ENCODE measurements around the gene TRPM3. TPM values are rescaled to one million over a fixed set of nuclear protein-coding genes. Genes with fewer than 3 reads are reported as not detected.

TRPM3 gene
- total and polyA plus RNA-seq, 2 of the 8 experiments (the other 6 are each of a cell fraction or from before 2014, with no cell fraction given), result 2.4 to 10.9 TPM

- no peak overlapping the region for H2BK15ac ChIP-seq (ENCODE audit: low read length)
- 42% methylated on average over 2 of the region's 2 CpGs; no CpG with 5 or more reads in 1 of the 2 experiments for WGBS, 2 experiments (ENCODE audit: extremely low coverage in 1 of 2, insufficient coverage in 1 of 2, insufficient read length in 1 of 2, insufficient replicate concordance in 2 of 2, low coverage in 1 of 2, low lambda C conversion rate in 2 of 2, missing lambda C conversion rate in 1 of 2)
- DNase-seq (ENCODE audit: low read depth in 1 of 2, low spot score in 2 of 2), result no peak
- TF ChIP-seq EGR1 (IDR thresholded peaks at IDR 0.05; ENCODE audit: borderline replicate concordance, low read depth, low read length), result no peak
- TF ChIP-seq NANOG (IDR thresholded peaks at IDR 0.05; ENCODE audit: insufficient read depth, low read depth, low read length, poor library complexity, severe bottlenecking), result no peak
- TF ChIP-seq YY1 (IDR thresholded peaks at IDR 0.05; ENCODE audit: low read depth, low read length), result no peak
- no peak for TF ChIP-seq POU5F1 (IDR thresholded peaks at IDR 0.05; ENCODE audit: low read depth, low read length)
- no peak for TF ChIP-seq TEAD4 (IDR thresholded peaks at IDR 0.05; ENCODE audit: low read depth, low read length)
These were observed 171.2 kb downstream of the TRPM3 start for GRCh38 chr9:70950270-70950669.

More at GRCh38 chr9:70950270-70950669, 171.2 kb downstream of the TRPM3 start:
- Histone ChIP-seq H3K36me3 (ENCODE audit: control insufficient read depth in 2 of 4, insufficient read depth in 4 of 4, low read length in 3 of 4) (no peaks in the 10 kb centered on the region), H4K91ac (replicated peaks; ENCODE audit: insufficient read length, low read length) (no peak overlapping the region), H3K9ac (replicated peaks in 1 of 4; ENCODE audit: extremely low read depth in 1 of 4, low read depth in 3 of 4, low read length in 3 of 4) (no peak overlapping the region), H3K4me3 (ENCODE audit: extremely low read depth in 1 of 4, insufficient read depth in 2 of 4, low read depth in 3 of 4, low read length in 4 of 4) (no peak overlapping the region), H3K4me1 (replicated peaks in 1 of 4; ENCODE audit: control insufficient read depth in 3 of 4, insufficient read depth in 4 of 4, low read length in 3 of 4) (peaks cover 0 to 2% (median 0%) of the 10 kb centered on the region in 4 experiments; a peak in 2 of 7 replicates), H3K27ac (ENCODE audit: low read depth, low read length) (no peak overlapping the region), H2AK5ac (ENCODE audit: low read depth, low read length) (no peak overlapping the region), H3K79me1 (ENCODE audit: low read depth, low read length) (no peaks in the 10 kb centered on the region), H3K14ac (ENCODE audit: insufficient read length) (no peak overlapping the region), H3K79me2 (ENCODE audit: control insufficient read depth in 1 of 2, insufficient read depth in 2 of 2, low read length in 2 of 2) (no peaks in the 10 kb centered on the region), H4K8ac (ENCODE audit: extremely low read depth, insufficient read depth, low read length) (no peak overlapping the region), H2AFZ (ENCODE audit: low read length) (no peak overlapping the region), H3K4me2 (ENCODE audit: insufficient read depth in 1 of 2, low read depth in 2 of 2, low read length in 2 of 2) (no peak overlapping the region), H2BK5ac (ENCODE audit: low read depth, low read length) (no peak overlapping the region; the same call in 1 of the 2 replicates), H4K20me1 (replicated peaks in 1 of 2; ENCODE audit: control insufficient read depth in 1 of 2, insufficient read depth in 2 of 2, low read length in 2 of 2) (no peaks in the 10 kb centered on the region), H3K4ac (replicated peaks; ENCODE audit: insufficient read length, low read depth, low read length) (no peak overlapping the region), H2BK120ac (replicated peaks; ENCODE audit: low read depth, low read length) (no peak overlapping the region), H3K9me3 (ENCODE audit: insufficient read depth in 2 of 2, low read depth in 1 of 2, low read length in 1 of 2) (no peaks in the 10 kb centered on the region), H3K27me3 (replicated peaks in 1 of 4; ENCODE audit: control insufficient read depth in 3 of 4, extremely low read depth in 1 of 4, insufficient read depth in 3 of 4, low read length in 3 of 4) (no peaks in the 10 kb centered on the region), H2BK20ac (ENCODE audit: low read length) (no peak overlapping the region), H3K23me2 (ENCODE audit: low read depth, low read length) (no peaks in the 10 kb centered on the region), H3K18ac (ENCODE audit: extremely low read depth, low read length) (no peak overlapping the region), H4K5ac (ENCODE audit: insufficient read length, low read depth, low read length) (no peak overlapping the region), H3K23ac (ENCODE audit: insufficient read length) (no peak overlapping the region), H2BK12ac (ENCODE audit: low read depth, low read length) (no peak overlapping the region), H3K56ac (replicated peaks; ENCODE audit: insufficient read length, low read depth, low read length) (no peak overlapping the region)
- CTCF ChIA-PET (ENCODE audit: partially characterized antibody), result interaction anchor here (0.6 kb wide), 1 partner anchor 832 kb away, joined by 3 read pairs; no protein-coding TSS in a partner anchor
- POLR2A ChIA-PET (ENCODE audit: partially characterized antibody), result interaction anchor here (0.6 kb wide), 1 partner anchor 114 kb away, joined by 3 read pairs; no protein-coding TSS in a partner anchor
- no peak for FAIRE-seq

Data from H1 (cell line).